Ecto neural progenitor cell (in vitro differentiated cells): Measurements from ENCODE around the gene RAI2.
A peak's percentile ranks its signal among the peaks of the same experiment; 100 is the strongest.

Experiments used
- DNase-seq: peaks from one replicate; pipeline ENCODE4 v3.0.0-alpha.2; 2018; ENCODE audit warnings: low spot score

RAI2 gene

GRCh38 chrX:17860811-17861488 is at the start of gene RAI2:
TSS of gene RAI2 (minus strand) at chrX:17861298. CDS start at chrX:17802010, 59,288 bp downstream.
- DNase-seq: peak; percentile 74

- no peak for DNase-seq
Observed at GRCh38 chrX:17888421-17888820, 27.3 kb upstream of the RAI2 start.

- DNase-seq: no peak
Observed at GRCh38 chrX:17882680-17883079, 21.6 kb upstream of the RAI2 start.

GRCh38 chrX:17878028-17878670 is 17.1 kb upstream of the RAI2 start:
- no peak for DNase-seq

- no peak for DNase-seq
Observed at GRCh38 chrX:17876135-17876534, 15.0 kb upstream of the RAI2 start.

GRCh38 chrX:17869580-17869979 is 8.5 kb upstream of the RAI2 start:
- DNase-seq: no peak

GRCh38 chrX:17861489-17862011 is 452 bp upstream of the RAI2 start:
- no peak for DNase-seq

- no peak for DNase-seq
Observed at GRCh38 chrX:17860179-17860780, 818 bp downstream of the RAI2 start.

GRCh38 chrX:17859609-17860178 is 1.4 kb downstream of the RAI2 start:
- no peak for DNase-seq

GRCh38 chrX:17854531-17854930 is 6.6 kb downstream of the RAI2 start:
- DNase-seq: no peak

- no peak for DNase-seq
Observed at GRCh38 chrX:17854069-17854468, 7.0 kb downstream of the RAI2 start.

GRCh38 chrX:17851874-17852273 is 9.2 kb downstream of the RAI2 start:
- DNase-seq: no peak

- no peak for DNase-seq
Observed at GRCh38 chrX:17848545-17849265, 12.4 kb downstream of the RAI2 start.

GRCh38 chrX:17846045-17846444 is 15.1 kb downstream of the RAI2 start:
- no peak for DNase-seq

GRCh38 chrX:17844236-17844635 is 16.9 kb downstream of the RAI2 start:
- no peak for DNase-seq

GRCh38 chrX:17842769-17843525 is 18.2 kb downstream of the RAI2 start:
- DNase-seq: no peak

- no peak for DNase-seq
Observed at GRCh38 chrX:17839269-17839668, 21.8 kb downstream of the RAI2 start.

- no peak for DNase-seq
Observed at GRCh38 chrX:17836830-17837229, 24.3 kb downstream of the RAI2 start.

GRCh38 chrX:17833954-17834353 is 27.1 kb downstream of the RAI2 start:
- DNase-seq: no peak

- no peak for DNase-seq
Observed at GRCh38 chrX:17831255-17831654, 29.8 kb downstream of the RAI2 start.

GRCh38 chrX:17830211-17830610 is 30.9 kb downstream of the RAI2 start:
- no peak for DNase-seq
